A673 (cell line): ENCODE data around the gene SGCA. TPM values are rescaled to one million over a fixed set of nuclear protein-coding genes. Genes with fewer than 3 reads are reported as not detected.

Experiments
- Bru-seq: library from RNA; stranded (reverse); fragments of 400-500 nt; gene quantifications from one replicate; lab custom pipeline; 2021; lab: Mats Ljungman, UMichigan
- BruChase-seq, 2 experiments: library from RNA; stranded (reverse); fragments of 400-500 nt; gene quantifications; one replicate each; lab custom pipeline; 2021; lab: Mats Ljungman, UMichigan
- BruUV-seq: library from RNA; stranded (reverse); fragments of 400-500 nt; replicated peaks from 2 replicates; lab custom pipeline; 2021; lab: Mats Ljungman, UMichigan
- CTCF ChIA-PET: fragments of 300-600 bp; sonication (Branson Sonifier 250); formaldehyde crosslinking; loops from one replicate; lab custom pipeline; 2022; ENCODE audit warnings: antibody characterized with exemption; lab: Charles Lee
- POLR2A ChIA-PET: fragments of 300-600 bp; sonication (Branson Sonifier 250); formaldehyde crosslinking; loops from one replicate; lab custom pipeline; 2022; ENCODE audit warnings: antibody characterized with exemption; ENCODE audit not compliant: low non-redundant PET; lab: Charles Lee
- DNase-seq: peaks from one replicate; pipeline ENCODE4 v3.0.0-alpha.2; 2015; ENCODE audit warnings: low spot score
- H3K27ac ChIP-seq: fragments of 200-600 bp; sonication (generic); 2 replicates; pipeline ENCODE4 v1.5.1; 2016; ENCODE audit warnings: mixed run types, low read depth, mild to moderate bottlenecking, mixed read lengths, antibody characterized with exemption, low read length; ENCODE audit not compliant: poor library complexity, severe bottlenecking
- H3K27me3 ChIP-seq: fragments of 200-600 bp; sonication (generic); replicated peaks from 2 replicates; pipeline ENCODE4 v1.6.1; 2017; ENCODE audit warnings: mixed run types, low read depth, mild to moderate bottlenecking, mixed read lengths, antibody characterized with exemption, low read length; ENCODE audit not compliant: insufficient read depth, poor library complexity
- H3K36me3 ChIP-seq: fragments of 200-600 bp; sonication (generic); 2 replicates; pipeline ENCODE4 v1.6.1; 2016; ENCODE audit warnings: mixed run types, mild to moderate bottlenecking, mixed read lengths, antibody characterized with exemption, low read length; ENCODE audit not compliant: insufficient read depth, poor library complexity, severe bottlenecking
- H3K4me1 ChIP-seq: fragments of 200-600 bp; sonication (generic); 2 replicates; pipeline ENCODE4 v1.6.1; 2017; ENCODE audit warnings: mixed run types, mild to moderate bottlenecking, mixed read lengths, antibody characterized with exemption, low read length; ENCODE audit not compliant: insufficient read depth, poor library complexity, severe bottlenecking
- H3K4me3 ChIP-seq: fragments of 200-600 bp; sonication (generic); 2 replicates; pipeline ENCODE4 v1.5.1; 2016; ENCODE audit warnings: low read depth, mixed run types, mild to moderate bottlenecking, mixed read lengths, low read length; ENCODE audit not compliant: poor library complexity, severe bottlenecking
- H3K9me3 ChIP-seq: fragments of 200-600 bp; sonication (generic); 2 replicates; pipeline ENCODE4 v1.6.1; 2016; ENCODE audit warnings: mixed run types, low read depth, mild to moderate bottlenecking, mixed read lengths, antibody characterized with exemption, low read length; ENCODE audit not compliant: poor library complexity, severe bottlenecking
- EZH2 ChIP-seq: fragments of 200-600 bp; sonication (generic); IDR thresholded peaks from 2 replicates; pipeline ENCODE4 v1.6.1; 2017; ENCODE audit warnings: borderline replicate concordance, low read depth, mild to moderate bottlenecking, mixed read lengths, antibody characterized with exemption, low read length; ENCODE audit not compliant: poor library complexity, severe bottlenecking
- intact Hi-C: fragments of 100-400 bp; cut with micrococcal nuclease; formaldehyde crosslinking; loops from one replicate; pipeline ENCODE4 v1.10.0; 2022; ENCODE audit not compliant: unreplicated experiment
- long read RNA-seq: library from polyadenylated mRNA; stranded (forward); transcript quantifications from one replicate; pipeline ENCODE4 v2.0.0, GENCODE V29; 2022
- total RNA-seq: library from RNA; stranded (reverse); gene quantifications from 2 replicates; pipeline ENCODE4 v1.2.3, GENCODE V29; 2021
- TF ChIP-seq, protein P1 (sequence below): fragments of 300-800, 200-600 bp; sonication (generic); conservative IDR thresholded peaks from 2 replicates; pipeline ENCODE4 v1.5.1; 2017; ENCODE audit warnings: low read depth, mild to moderate bottlenecking, antibody characterized with exemption, low read length, moderate library complexity, mixed read lengths

The SGCA gene
- total RNA-seq (not detected in 2 replicates), Bru-seq, nascent RNA (not detected), BruChase-seq, experiment 1, labeled RNA remaining after a 2-hour chase (percentile 8 among the genes with signal in this experiment), BruChase-seq, experiment 2, labeled RNA remaining after a 6-hour chase (percentile 8 among the genes with signal in this experiment)
- long read RNA-seq, result 0 reads

DNA sequence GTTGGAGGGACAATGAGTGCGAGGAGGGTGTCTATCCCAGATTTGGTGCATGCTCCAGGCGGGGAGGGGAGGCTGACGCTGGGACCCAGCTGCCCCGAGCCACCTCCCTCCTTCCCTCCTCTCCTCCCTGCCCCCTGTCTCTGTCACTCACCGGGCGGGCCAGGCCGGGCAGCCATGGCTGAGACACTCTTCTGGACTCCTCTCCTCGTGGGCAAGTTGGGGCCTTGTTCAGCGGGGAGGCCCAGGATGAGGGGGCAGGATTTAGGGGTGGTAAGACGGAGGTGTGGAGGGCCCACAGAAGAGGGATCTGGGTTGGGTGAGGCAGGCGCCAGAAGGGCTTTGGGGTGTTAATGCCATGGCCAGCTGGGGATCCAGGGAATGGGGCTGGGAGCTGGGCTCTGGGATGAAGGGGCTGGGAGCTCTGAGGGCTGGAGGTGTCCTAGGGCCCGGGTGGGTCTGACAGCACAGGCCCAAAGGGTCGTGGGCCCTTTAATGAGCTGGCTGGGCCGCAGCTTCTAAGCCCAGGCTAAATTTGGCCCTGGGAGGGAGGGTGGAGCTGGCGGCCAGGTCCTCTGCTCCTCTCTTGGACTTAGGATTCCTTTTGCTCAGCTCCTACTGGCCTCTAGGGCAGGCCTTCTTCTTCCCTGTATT lies at the start of gene SGCA:
Gene SGCA (plus strand): TSS at position 139 of the 651 bp plus-strand sequence. CDS start 36 bp downstream, at position 175.
- ChIA-PET POLR2A (no interaction called here), CTCF (no interaction called here)
- H3K36me3 ChIP-seq, result no peaks in the 10 kb centered on the region
- no peak within 1 kb of the TSS for H3K4me3 ChIP-seq
- H3K27me3 ChIP-seq, result no peaks in the 10 kb centered on the region
- TF ChIP-seq, protein P1, sequence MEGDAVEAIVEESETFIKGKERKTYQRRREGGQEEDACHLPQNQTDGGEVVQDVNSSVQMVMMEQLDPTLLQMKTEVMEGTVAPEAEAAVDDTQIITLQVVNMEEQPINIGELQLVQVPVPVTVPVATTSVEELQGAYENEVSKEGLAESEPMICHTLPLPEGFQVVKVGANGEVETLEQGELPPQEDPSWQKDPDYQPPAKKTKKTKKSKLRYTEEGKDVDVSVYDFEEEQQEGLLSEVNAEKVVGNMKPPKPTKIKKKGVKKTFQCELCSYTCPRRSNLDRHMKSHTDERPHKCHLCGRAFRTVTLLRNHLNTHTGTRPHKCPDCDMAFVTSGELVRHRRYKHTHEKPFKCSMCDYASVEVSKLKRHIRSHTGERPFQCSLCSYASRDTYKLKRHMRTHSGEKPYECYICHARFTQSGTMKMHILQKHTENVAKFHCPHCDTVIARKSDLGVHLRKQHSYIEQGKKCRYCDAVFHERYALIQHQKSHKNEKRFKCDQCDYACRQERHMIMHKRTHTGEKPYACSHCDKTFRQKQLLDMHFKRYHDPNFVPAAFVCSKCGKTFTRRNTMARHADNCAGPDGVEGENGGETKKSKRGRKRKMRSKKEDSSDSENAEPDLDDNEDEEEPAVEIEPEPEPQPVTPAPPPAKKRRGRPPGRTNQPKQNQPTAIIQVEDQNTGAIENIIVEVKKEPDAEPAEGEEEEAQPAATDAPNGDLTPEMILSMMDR, result no peak
- no peak for TF ChIP-seq EZH2
- BruUV-seq, result no TSS peak
- H3K9me3 ChIP-seq, result no peaks in the 10 kb centered on the region
- peaks cover 3% of the 10 kb centered on the region for H3K4me1 ChIP-seq
- DNase-seq, result no peak
- intact Hi-C loops, result loop anchor here (10.0 kb wide), 1 partner anchor 129 kb away; no protein-coding TSS in a partner anchor
- H3K27ac ChIP-seq, result no peak within 1 kb of the TSS

DNA sequence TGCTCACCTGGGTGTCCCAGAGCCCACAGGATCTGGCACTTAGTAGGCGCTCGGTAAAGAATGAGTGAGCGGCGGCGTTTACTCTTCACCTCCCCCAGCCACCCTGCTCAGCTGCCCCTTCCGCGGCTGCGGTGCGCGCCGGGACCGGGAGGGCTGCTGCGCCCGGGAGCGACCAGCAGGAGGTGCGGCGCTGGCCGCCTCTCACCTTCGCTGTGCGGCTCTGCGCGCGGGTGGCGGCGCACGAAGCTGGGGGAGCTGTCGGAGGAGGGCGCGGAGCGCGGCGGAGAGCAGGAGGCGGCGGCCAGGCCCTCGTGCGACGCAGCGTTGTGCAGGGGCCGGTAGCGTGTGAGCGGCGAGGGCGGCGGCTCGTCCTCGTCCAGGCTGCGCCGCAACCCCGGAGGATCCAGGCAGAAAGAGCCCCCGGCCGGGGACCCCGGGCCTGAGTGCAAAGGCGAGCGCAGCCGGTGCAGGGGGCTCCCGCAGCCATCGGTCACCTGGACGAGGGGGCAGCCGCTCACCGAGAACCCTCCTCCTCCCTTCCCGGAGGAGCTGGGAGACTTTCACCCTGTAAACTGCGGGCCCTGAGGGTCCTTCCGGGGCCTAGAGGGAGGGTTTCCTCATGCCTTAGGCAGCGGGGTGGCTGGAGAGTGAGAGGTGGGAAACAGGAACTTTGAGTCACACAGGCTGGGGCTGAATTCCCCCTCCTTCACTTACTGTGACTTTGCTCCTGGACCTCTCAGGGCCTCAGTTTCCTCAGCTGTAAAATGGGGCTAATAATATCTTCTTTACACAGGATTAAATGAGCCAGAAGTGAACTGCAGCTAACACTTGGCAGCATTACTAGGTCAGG lies 48.4 kb upstream of the SGCA start:
- no TSS peak for BruUV-seq
- Histone ChIP-seq H3K4me1 (peaks cover 26% of the 10 kb centered on the region), H3K27me3 (no peaks in the 10 kb centered on the region), H3K27ac (no peak overlapping the region), H3K36me3 (peaks cover 5% of the 10 kb centered on the region), H3K9me3 (no peaks in the 10 kb centered on the region), H3K4me3 (no peak overlapping the region)
- TF ChIP-seq, protein P1, result peak; percentile 49
- TF ChIP-seq EZH2, result no peak
- intact Hi-C loops, result no loop called here
- POLR2A ChIA-PET, result no interaction called here
- CTCF ChIA-PET, result interaction anchor here (1.0 to 1.5 kb wide), 3 partner anchors 23 to 52 kb away, joined by 4 read pairs; no protein-coding TSS in a partner anchor
- peak; percentile 44 for DNase-seq

DNA sequence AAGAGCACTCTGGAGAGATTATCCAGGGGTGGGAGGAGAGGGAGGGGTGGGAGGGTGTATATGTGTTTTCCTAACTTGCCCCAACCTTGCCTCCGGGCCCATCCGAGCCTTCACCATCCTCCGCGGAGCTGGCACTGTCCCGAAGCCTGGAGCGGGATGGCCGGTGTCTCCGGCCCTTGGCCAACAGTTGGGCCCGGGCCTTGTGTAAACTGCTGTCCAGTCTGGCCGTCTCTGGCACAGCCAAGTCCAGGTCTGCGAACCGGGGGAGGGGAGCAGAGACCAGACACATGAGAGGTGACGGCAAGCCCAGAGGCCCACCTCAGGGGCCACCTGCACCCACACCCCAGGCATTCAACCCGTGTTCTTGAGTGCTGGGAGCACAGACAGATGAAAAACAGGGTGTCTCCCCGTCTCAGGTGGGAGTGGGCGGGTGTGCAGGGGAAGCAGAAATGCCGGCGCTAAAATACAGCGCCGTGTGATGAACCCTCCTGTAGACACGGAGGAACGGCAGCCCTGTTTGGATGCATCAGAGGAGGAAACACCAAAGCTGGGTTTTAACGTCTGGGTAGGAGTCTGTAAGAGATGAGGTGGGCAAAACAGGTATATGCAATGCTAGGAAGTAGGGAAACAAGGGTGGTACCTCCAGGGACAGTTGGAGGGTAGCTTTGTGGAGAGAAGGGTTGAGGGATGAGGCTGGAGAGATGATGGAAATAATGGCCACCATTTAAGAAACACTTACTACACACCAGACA lies 47.6 kb upstream of the SGCA start:
- TF ChIP-seq, protein P1, result no peak
- no peak for TF ChIP-seq EZH2
- Histone ChIP-seq H3K4me3 (no peak overlapping the region), H3K27me3 (no peaks in the 10 kb centered on the region), H3K27ac (no peak overlapping the region), H3K4me1 (peaks cover 34% of the 10 kb centered on the region), H3K9me3 (no peaks in the 10 kb centered on the region), H3K36me3 (peaks cover 5% of the 10 kb centered on the region)
- POLR2A ChIA-PET, result no interaction called here
- intact Hi-C loops, result no loop called here
- CTCF ChIA-PET, result interaction anchor here (0.6 to 1.4 kb wide), 2 partner anchors 24 to 33 kb away, joined by 4 to 5 read pairs; no protein-coding TSS in a partner anchor
- BruUV-seq, result no TSS peak
- DNase-seq, result no peak
